Measurements from ENCODE around the gene SSH2. TPM values are rescaled to one million over a fixed set of nuclear protein-coding genes. Genes with fewer than 3 reads are reported as not detected.

SSH2 gene
- total RNA-seq, 1 experiment from 2014 or later: 8.5 TPM

GRCh38 chr17:29618272-29619065 is 311.6 kb downstream of the SSH2 start:
- peak overlapping the region; percentile 82 for H3K4me2 ChIP-seq (ENCODE audit: low read length)
- H3K4me3 ChIP-seq (ENCODE audit: low read length): peak overlapping the region; percentile 66
- H4K20me1 ChIP-seq (ENCODE audit: low read length): no peaks in the 10 kb centered on the region
- no peak for TF ChIP-seq EZH2phosphoT487 (IDR thresholded peaks at IDR 0.05; ENCODE audit: borderline replicate concordance, low read length)
- TF ChIP-seq CTCF (conservative IDR thresholded peaks at IDR 0.05; ENCODE audit: low read depth, low read length): peak; percentile 7
- no peak for TF ChIP-seq EZH2 (IDR thresholded peaks at IDR 0.05; ENCODE audit: low read length, unreplicated experiment)
- H3K9me2 ChIP-seq (replicated peaks; ENCODE audit: low read length): no peaks in the 10 kb centered on the region
- DNase-seq (no peak), ATAC-seq (no peak)
- no peaks in the 10 kb centered on the region for H3K79me2 ChIP-seq (ENCODE audit: low read length)
- no peaks in the 10 kb centered on the region for H3K27me3 ChIP-seq (ENCODE audit: low read length)
- POLR2A ChIA-PET (ENCODE audit: unreplicated experiment): no interaction called here
- H3F3A ChIP-seq (ENCODE audit: low read length, unreplicated experiment): no peaks in the 10 kb centered on the region
- CTCF ChIA-PET: interaction anchor here (0.6 to 2.3 kb wide), 4 partner anchors 21 to 46 kb away, joined by 4 to 26 read pairs (median 8); partner anchors contain the start of gene ANKRD13B
- H3K9ac ChIP-seq (ENCODE audit: low read length): 0 out of 2 replicates have a peak overlapping the region, but pooled peaks have one; percentile 67
- H3K36me3 ChIP-seq (ENCODE audit: low read depth, low read length): no peaks in the 10 kb centered on the region
- H3K4me1 ChIP-seq (ENCODE audit: insufficient read depth, low read length): peaks cover 26% of the 10 kb centered on the region
- intact Hi-C loops (cut with micrococcal nuclease): loop anchor here (2.0 kb wide), 1 partner anchor 38 kb away; no protein-coding TSS in a partner anchor
- no TSS peak for BruUV-seq (replicated peaks)
- peak overlapping the region; percentile 93 for H2AFZ ChIP-seq (ENCODE audit: low read length)
- no peak overlapping the region for H3K27ac ChIP-seq (ENCODE audit: low read length)
- no peaks in the 10 kb centered on the region for H3K9me3 ChIP-seq (ENCODE audit: low read length)

GRCh38 chr17:29617481-29618271 is 312.4 kb downstream of the SSH2 start:
- peak overlapping the region; percentile 66 for H3K4me3 ChIP-seq (ENCODE audit: low read length)
- no peak for TF ChIP-seq EZH2phosphoT487 (IDR thresholded peaks at IDR 0.05; ENCODE audit: borderline replicate concordance, low read length)
- TF ChIP-seq CTCF (conservative IDR thresholded peaks at IDR 0.05; ENCODE audit: low read depth, low read length): peak; percentile 73
- no peak for TF ChIP-seq EZH2 (IDR thresholded peaks at IDR 0.05; ENCODE audit: low read length, unreplicated experiment)
- no peaks in the 10 kb centered on the region for H3K9me2 ChIP-seq (replicated peaks; ENCODE audit: low read length)
- peaks cover 25% of the 10 kb centered on the region for H3K4me1 ChIP-seq (ENCODE audit: insufficient read depth, low read length)
- peak overlapping the region; percentile 82 for H3K4me2 ChIP-seq (ENCODE audit: low read length)
- H3K9me3 ChIP-seq (ENCODE audit: low read length): no peaks in the 10 kb centered on the region
- peak overlapping the region; percentile 93 for H2AFZ ChIP-seq (ENCODE audit: low read length)
- no peaks in the 10 kb centered on the region for H4K20me1 ChIP-seq (ENCODE audit: low read length)
- H3K79me2 ChIP-seq (ENCODE audit: low read length): no peaks in the 10 kb centered on the region
- no TSS peak for BruUV-seq (replicated peaks)
- ATAC-seq (peak; percentile 59), DNase-seq (peak; percentile 74)
- H3K27ac ChIP-seq (ENCODE audit: low read length): no peak overlapping the region
- POLR2A ChIA-PET (ENCODE audit: unreplicated experiment): interaction anchor here (0.6 kb wide), 1 partner anchor 47 kb away, joined by 5 read pairs; no protein-coding TSS in a partner anchor
- no peaks in the 10 kb centered on the region for H3F3A ChIP-seq (ENCODE audit: low read length, unreplicated experiment)
- intact Hi-C loops (cut with micrococcal nuclease): loop anchor here (2.0 kb wide), 1 partner anchor 37 kb away; no protein-coding TSS in a partner anchor
- H3K9ac ChIP-seq (ENCODE audit: low read length): peak overlapping the region; percentile 67
- H3K27me3 ChIP-seq (ENCODE audit: low read length): no peaks in the 10 kb centered on the region
- CTCF ChIA-PET: interaction anchor here (0.6 to 2.3 kb wide), 7 partner anchors 22 to 248 kb away, joined by 3 to 26 read pairs (median 4); partner anchors contain the start of gene ANKRD13B
- H3K36me3 ChIP-seq (ENCODE audit: low read depth, low read length): no peaks in the 10 kb centered on the region

Measured in PC-3 (cell line).